HG02763 (cell line): ENCODE measurements around the gene MBP.

Experiments
- ATAC-seq: cut with Tn5 transposase; IDR thresholded peaks from one replicate; pipeline ENCODE4 v1.9.1; 2021; ENCODE audit warnings: mild to moderate bottlenecking, moderate library complexity; ENCODE audit not compliant: unreplicated experiment

The MBP gene

GRCh38 chr18:77114415-77115191 lies 18.0 kb downstream of the MBP start:
- peak; percentile 92 for ATAC-seq

DNA sequence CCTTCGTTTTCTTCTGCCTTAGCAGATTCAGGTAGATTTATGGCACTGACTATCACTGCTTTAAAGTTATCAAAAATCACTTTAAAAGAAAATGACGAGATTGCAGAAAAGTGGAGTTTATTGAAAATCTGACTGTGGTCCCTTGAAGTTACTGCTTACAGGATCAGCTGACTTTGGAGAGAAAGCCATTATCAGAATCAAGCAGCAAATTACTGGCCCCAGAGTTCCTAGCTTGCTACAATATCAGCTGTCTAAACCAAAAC lies 18.5 kb downstream of the MBP start:
- no peak for ATAC-seq

DNA sequence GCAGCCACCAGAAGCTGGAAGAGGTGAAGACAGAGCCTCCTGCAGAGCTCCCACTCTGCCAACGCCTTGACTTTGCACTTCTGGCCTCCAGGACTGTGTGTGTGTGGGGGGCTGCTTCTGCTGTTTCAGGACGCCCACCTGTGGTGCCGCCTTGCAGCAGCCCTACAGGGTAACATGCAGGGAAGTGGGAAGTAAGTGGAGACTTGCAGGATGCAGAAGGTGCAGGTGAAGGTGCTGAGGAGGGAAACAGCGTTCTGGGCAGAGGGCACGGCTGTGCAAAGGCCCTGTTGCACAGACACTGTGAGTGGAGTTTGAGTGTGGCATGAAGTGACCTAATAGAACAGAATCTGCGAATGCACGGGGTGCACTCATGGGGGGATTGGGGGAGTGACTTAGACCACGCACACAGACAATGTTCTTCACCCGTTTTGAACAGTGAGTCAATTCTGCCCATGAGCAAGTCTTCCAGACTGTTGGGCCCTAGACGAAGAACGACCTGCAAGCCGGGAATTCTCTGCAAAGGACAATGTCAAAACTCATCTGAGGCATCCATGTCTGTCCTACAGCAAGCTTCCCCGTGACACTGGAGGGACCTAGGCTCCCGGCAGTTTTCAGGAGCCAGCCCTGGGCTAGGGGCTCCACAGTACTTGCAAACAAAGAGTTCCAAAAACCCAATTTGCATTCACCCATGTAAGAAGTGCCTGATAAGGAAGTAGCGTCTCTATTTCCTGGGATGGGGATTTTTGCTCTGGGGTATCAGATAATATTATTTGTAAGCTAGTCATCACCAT lies 19.0 kb downstream of the MBP start:
- no peak for ATAC-seq

DNA sequence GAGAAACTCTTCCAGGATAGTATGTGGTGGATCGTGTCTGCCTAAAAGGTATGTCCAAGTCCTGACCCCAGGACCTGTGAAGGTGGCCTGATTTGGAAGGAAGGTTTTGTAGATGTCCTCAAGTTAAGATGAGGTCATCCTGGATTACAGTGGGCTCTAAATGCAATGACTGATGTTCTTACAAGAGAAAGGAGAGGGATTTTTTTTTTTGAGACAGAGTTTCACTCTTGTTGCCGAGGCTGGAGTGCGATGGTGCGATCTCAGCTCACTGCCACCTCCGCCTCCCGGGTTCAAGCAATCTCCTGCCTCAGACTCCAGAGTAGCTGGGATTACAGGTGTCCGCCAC lies 19.9 kb downstream of the MBP start:
- no peak for ATAC-seq

DNA sequence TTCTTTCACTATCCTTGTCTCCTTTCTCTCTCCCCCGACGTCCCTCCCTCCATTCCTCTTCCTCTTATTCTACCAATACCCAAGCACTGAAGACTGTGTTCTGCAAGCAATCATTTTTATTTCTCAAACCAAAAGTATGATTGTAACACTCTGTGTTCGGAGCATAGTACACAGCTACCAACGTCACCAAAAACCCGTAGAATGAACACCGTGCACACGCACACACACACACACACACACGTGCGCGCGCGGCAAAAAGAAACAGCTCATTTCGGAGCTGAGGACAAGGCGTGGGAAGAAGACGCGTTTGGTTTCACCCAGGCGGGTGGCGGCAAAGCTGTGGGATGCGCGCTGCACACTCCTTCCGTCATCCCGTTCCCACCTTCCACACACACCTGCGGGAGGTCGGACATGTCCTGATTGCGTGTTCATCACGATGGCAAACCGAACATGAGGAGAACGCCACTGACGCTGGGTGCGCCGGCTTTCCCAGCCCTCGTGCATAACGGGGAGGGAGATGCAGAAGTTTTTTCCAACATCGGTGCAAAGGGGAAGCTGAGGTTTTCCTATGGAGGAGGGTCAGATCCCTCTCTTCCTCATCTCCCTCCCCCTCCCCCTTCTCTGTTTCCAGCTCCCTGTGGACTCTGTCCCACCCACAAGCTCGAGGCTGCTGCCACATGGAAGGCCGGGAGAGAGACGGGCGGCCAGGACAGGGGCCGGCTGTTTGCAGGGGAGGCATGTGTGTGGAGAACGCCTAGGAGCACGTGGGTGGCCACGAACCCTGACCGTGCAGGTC lies 20.4 kb downstream of the MBP start:
- ATAC-seq = no peak

- ATAC-seq = no peak
These were observed 21.1 kb downstream of the MBP start for GRCh38 chr18:77111449-77111848.

GRCh38 chr18:77110936-77111335 lies 21.6 kb downstream of the MBP start:
- ATAC-seq = no peak

GRCh38 chr18:77110400-77110799 lies 22.2 kb downstream of the MBP start:
- ATAC-seq = no peak

DNA sequence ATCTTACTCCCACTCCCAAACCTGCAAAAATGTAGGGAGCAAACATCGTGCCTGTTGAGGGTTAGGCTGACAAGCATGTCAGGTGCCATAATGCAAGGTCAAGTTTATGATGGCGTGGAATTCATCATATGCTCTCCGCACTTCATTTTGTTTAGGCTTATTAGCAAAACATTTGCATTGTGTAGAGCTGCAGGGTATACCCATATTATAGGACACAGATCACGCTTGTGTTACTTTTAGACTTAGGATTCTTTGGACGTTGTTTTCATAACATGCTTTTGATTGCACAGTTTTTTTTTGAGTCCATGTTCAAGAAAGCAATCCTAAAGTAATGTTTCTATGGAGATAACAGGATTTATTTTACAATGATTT lies 22.9 kb downstream of the MBP start:
- ATAC-seq = no peak

DNA sequence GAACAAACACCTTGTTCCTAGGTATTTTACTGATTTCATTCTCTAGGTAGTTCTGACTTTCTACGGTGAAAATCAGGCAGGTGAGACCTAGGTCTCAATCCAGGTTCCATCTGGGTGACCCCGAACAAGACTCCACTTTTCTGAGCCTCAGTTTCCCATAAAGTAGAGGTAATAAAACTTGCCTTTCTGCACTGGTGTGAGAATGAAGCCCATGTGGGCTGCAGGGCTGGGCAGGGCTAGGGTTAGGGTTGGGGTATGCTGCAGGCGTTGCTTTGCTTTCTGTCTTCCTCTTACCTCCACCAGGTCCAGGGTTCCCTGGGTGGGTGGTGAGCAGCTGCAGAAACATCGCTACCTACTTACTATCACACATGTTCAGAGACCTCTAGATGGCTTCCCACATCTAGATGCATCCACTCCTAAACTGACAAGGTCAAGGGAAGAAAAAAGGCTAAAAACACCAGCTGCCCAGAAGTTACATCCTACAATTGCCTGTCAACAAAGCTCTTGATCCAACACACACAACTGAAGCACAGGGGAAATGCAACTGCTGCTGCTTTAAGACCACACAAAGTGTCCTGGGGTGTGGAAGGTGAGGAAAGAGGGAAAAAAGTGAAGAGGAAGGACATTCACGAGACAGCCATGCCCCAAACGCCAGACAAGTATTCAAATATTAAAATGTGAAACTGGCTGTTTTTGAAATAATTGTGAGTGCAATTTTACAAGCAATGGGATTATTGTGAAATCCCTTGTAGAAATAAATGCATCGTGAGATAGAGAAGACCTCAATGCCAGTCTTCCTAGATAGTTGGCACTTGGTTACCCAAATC lies 23.5 kb downstream of the MBP start:
- no peak for ATAC-seq

DNA sequence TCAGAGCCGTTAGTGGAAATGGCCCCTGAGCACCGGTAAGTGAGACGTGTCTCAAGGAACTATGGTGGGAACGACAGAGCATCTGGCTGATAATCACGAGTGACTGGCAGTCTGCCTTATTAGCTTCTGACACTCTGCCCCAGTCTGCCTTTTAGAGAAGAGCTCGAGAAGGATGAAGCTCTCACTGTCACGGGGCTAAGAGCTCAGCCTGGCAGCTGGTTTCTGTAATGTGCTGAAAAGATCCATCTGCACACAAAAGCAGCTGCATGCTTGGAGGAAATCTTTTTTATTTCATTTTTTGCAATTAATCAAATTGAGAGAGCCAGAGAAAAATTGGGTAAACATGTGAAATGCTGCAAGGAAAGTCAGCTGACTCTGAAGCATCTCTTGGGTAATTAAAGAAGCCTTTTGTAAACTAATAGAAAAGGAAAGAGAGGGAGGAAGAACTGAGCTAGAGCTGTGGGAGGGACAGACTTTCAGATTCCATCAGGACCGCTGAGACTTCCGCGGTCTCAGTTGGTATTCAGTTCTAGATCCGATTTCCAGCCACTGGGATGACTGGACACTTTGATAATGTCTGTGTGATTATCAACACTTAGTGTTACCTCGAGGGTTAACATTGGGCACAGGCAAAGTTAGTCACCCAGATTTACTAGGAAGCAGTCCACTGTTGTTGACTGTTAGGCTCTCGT lies 24.4 kb downstream of the MBP start:
- ATAC-seq = peak; percentile 57

GRCh38 chr18:77107292-77107691 lies 25.3 kb downstream of the MBP start:
- ATAC-seq = no peak

GRCh38 chr18:77106331-77106730 lies 26.3 kb downstream of the MBP start:
- no peak for ATAC-seq

DNA sequence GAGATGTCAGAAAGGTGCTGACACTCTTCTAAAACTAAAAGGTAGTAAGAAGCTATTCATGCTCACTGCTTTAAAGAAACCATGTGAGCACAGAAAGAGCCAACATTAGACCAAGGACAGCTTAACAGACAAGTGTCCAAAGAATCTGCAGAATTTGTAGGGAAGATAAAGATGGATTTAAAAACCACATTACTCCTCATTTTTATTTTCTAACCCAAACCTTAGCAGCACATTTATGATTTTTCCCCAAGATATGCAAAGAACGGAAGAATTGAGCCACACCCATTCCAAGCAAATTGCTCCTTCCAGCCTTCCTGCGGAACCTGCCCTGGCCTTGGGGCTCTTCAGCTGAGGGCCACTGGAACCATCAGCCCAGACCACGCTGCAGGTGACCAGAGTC lies 26.9 kb downstream of the MBP start:
- ATAC-seq = no peak

GRCh38 chr18:77105028-77105427 lies 27.6 kb downstream of the MBP start:
- ATAC-seq = no peak

DNA sequence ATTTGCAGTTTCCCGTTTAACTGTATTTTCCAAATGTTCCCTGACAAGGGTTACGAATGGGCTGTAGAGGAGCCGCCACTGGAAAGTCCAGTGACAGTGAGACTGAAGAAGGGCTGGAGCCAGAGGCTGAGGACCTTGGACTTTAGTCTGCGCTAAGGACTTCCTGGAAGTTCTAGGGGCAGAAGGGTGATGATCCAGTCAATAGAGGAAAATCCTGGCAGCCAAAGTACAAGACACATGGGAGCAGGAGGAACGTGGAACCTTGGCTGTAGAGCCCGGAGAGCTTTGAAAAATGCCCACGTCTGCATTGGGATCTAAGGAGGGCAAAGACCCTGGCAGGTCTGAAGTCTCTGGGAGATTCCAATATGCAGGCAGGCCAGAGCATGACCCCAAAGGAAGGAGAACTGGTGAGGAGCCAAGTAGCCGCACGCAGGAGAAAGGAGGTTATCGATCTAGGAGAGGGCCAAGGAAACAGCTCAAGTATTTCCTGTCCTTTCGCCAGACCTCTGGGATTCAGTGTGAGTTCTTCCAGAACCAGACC lies 28.5 kb downstream of the MBP start:
- no peak for ATAC-seq

- ATAC-seq = no peak
These were observed 29.3 kb downstream of the MBP start for GRCh38 chr18:77103187-77103850.

DNA sequence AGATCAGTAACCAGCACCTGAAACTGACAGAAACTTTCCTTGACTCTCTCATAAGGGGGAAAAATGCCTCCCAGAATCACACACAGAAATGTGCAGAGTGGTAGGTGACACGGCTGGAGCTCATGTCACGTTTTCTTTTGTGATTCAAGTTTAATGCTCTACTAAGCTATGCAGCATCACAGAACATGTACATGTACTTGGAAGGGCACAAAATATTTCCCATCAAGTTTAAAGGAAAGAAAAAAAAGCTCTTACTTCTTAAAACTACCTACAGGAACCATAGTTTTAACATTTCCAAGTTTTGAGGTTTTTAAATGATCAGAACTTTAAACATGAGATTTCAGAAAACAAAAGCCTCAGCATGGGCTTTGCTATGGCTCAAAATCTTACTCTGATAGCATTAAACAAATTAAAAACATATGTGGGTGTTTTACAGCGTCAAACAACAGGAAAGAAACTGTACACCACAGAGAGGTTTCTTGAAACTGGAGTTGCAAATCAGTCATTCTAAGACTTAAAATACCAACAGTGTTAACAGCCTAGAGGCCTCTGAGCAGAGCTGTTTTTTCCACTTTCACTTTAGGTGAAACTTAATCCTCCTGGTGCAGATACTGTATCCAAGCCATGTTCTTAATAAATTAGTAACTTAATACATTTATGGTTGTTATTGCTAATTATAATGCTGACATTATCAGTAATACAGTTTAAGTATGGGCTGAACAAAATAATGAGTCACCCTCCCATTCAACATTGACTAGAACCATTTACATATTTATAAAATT lies 30.1 kb downstream of the MBP start:
- ATAC-seq = peak; percentile 63
